Esophagus (tissue), 2 donors: ENCODE measurements around the gene MATN3. TPM values are rescaled to one million over a fixed set of nuclear protein-coding genes. Genes with fewer than 3 reads are reported as not detected.

ENCODE experiments used
- H3K27ac ChIP-seq, 2 donors: one replicate each; pipeline ENCODE4 v1.5.1; 2013; ENCODE audit warnings: low read depth in 2 of 2, mild to moderate bottlenecking in 2 of 2, inconsistent platforms in 1 of 2, low read length in 1 of 2, moderate library complexity in 1 of 2
- H3K27me3 ChIP-seq, 2 donors: one replicate each; pipeline ENCODE4 v1.6.1; 2013; ENCODE audit warnings: low read length in 2 of 2, control low read depth in 1 of 2, mild to moderate bottlenecking in 1 of 2; ENCODE audit not compliant: insufficient read depth in 2 of 2, control insufficient read depth in 1 of 2
- H3K36me3 ChIP-seq, 2 donors: one replicate each; pipeline ENCODE4 v1.6.1; 2013; ENCODE audit warnings: low read length in 1 of 2; ENCODE audit not compliant: control insufficient read depth in 2 of 2, insufficient read depth in 2 of 2
- H3K4me1 ChIP-seq, 2 donors: one replicate each; pipeline ENCODE4 v1.6.1; 2013; ENCODE audit warnings: low read length in 1 of 2; ENCODE audit not compliant: control insufficient read depth in 2 of 2, insufficient read depth in 2 of 2
- H3K4me3 ChIP-seq, 2 donors: one replicate each; pipeline ENCODE4 v1.5.1; 2013; ENCODE audit warnings: low read length in 2 of 2, mild to moderate bottlenecking in 2 of 2, low read depth in 1 of 2, moderate library complexity in 1 of 2
- H3K9me3 ChIP-seq, 2 donors: one replicate each; pipeline ENCODE4 v1.6.1; 2013; ENCODE audit warnings: mild to moderate bottlenecking in 2 of 2, low read depth in 1 of 2, low read length in 1 of 2, moderate library complexity in 1 of 2; ENCODE audit not compliant: control insufficient read depth in 2 of 2, insufficient read depth in 1 of 2
- WGBS, 2 donors: extraction: QIAGEN DNeasy Blood & Tissue Kit; methylation state at CpG; one replicate each; pipeline ENCODE4 v1.1.7; 2013; 5-methylcytosine and 5-hydroxymethylcytosine counted together
- polyA plus RNA-seq, 2 donors: library from polyadenylated mRNA; stranded (reverse); fragments of 200-250 nt; gene quantifications; one replicate each; pipeline ENCODE4 v1.2.3, GENCODE V29; 2013
- donor health status: healthy with polysubstance abuse.
- donor health status: Bipolar disorder and iron deficiency.

MATN3 gene
- polyA plus RNA-seq, 2 donors: 0.14 to 0.42 TPM

DNA sequence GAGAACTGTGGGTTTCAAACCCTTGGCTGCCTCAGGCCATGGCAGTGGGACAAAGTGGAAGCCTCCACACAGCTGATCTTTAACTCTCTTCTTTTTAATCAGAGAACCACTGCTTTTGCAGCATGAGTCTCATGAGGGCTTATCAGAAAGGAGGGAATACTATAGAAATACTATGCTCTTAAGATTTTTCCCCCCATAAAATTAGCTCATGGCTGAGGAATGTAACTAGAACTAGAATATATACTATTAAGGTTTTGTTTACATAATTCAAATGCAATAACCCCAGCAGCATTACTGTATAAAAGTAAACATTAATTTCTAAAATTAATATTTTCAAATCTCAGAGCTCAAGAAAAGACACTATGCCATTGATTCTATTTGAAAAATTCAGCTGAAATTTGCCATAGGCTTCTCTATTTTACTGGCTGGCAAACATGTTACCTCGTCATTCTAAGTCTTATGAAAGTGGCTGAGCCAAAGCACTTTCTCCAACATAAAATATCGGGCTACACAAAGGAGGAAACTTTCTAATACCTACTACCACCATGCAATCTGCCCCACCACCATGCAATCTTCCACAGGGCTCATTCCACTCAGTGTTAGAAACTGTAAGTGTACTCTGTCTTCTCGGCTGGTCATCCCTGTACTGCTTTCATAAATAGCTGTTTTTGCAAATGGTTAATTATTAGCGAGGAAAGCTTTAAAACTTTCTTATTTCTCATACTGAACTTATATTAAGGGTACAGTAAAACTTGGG, 65.1 kb downstream of the MATN3 start:
- no peaks in the 10 kb centered on the region for H3K9me3 ChIP-seq
- H3K4me3 ChIP-seq: no peak overlapping the region
- no peaks in the 10 kb centered on the region for H3K27me3 ChIP-seq
- H3K27ac ChIP-seq: no peak overlapping the region
- no peaks in the 10 kb centered on the region for H3K4me1 ChIP-seq
- no peaks in the 10 kb centered on the region for H3K36me3 ChIP-seq
- 91 to 92% methylated on average over 4 of the region's 4 CpGs for WGBS, 2 donors

DNA sequence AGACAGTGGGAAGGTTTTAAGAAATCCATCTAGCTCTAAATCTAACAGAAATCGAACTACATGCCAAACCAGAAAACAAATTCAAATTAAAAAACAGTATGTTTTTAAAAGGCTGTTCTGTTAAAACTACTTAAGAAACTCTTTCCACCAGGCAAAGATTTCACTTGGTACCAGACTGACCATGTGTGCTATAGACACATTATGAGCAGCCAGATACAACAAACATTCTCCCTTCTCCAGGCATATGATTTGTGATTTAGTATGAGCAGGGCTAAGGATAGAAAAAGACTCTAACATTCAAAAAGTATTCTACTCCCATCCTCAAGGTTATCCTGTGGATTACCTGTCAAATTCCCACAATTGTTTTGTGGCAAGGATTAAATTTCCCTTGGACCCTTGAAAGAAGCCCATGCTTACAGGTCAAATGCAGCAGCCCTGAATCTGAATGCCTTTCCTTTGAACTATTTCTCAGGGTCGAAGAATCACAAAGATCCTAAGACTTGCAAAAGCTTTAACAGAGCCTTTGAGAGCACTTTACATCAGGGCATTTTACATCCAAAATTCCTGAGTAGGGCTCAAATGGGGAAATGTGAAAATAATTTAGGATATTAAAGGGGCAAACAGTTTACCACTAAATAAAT, 68.1 kb downstream of the MATN3 start:
- H3K4me3 ChIP-seq: no peak overlapping the region
- H3K36me3 ChIP-seq: no peaks in the 10 kb centered on the region
- no peaks in the 10 kb centered on the region for H3K27me3 ChIP-seq
- no peaks in the 10 kb centered on the region for H3K9me3 ChIP-seq
- no peak overlapping the region for H3K27ac ChIP-seq
- WGBS, 2 donors: 66 to 68% methylated on average over 2 of the region's 2 CpGs
- no peaks in the 10 kb centered on the region for H3K4me1 ChIP-seq

DNA sequence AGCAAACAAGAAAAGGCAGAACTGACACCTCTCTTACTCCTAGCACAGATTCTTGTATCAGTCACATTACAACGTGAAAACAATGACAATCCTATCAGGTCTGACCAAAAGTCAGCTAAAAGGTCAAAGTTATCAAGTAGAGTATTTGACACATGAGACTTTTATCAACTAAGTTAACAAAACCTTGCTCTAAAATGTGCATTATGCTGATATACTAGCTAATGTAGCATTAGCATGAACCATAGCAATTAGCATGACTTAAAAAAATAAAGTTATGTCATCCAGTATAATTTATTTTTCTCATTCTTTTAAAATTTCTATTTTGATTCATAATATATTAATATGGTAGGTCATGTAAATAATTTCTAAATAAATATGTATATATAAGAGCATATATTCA, 69.3 kb downstream of the MATN3 start:
- 48 to 79% methylated on average over 1 of the region's 1 CpG for WGBS, 2 donors

DNA sequence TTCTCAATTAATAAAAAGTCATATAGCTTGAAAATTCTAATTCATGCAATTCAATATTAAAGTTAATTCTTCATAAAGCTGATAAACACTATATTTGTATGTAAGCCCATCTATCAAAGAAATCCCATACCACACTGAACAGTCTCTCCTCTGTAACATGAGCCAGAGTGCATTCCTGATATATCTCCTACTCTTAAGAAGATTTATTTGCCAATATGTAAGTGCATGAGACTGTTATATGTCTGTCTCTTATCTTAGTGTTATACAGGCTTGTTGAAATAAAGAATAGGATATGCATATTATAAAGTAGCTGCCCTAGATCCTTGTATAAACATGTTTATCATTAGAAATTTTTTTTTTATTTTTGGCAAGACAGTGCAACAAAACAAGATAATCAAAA, 70.3 kb downstream of the MATN3 start:
- H3K4me3 ChIP-seq: no peak overlapping the region
- no peaks in the 10 kb centered on the region for H3K4me1 ChIP-seq
- H3K27ac ChIP-seq: no peak overlapping the region
- no peaks in the 10 kb centered on the region for H3K27me3 ChIP-seq
- H3K36me3 ChIP-seq: no peaks in the 10 kb centered on the region
- no peaks in the 10 kb centered on the region for H3K9me3 ChIP-seq

More for the DNA sequence above, 69.3 kb downstream of the MATN3 start:
- Histone ChIP-seq H3K36me3 (no peaks in the 10 kb centered on the region), H3K4me1 (no peaks in the 10 kb centered on the region), H3K27ac (no peak overlapping the region), H3K27me3 (no peaks in the 10 kb centered on the region), H3K9me3 (no peaks in the 10 kb centered on the region), H3K4me3 (no peak overlapping the region)

Other genes with a start within 250 kb of the MATN3 start
- gene TTC32, start 110.7 kb downstream of the MATN3 start, polyA plus RNA-seq: 10 to 100 TPM; 13.4 to 17.8 TPM
- gene WDR35, start 22.6 kb downstream of the MATN3 start, polyA plus RNA-seq: 1 to 10 TPM in 1 of 2 donors, under 1 TPM in 1; 0.83 to 1.3 TPM
- gene LAPTM4A, start 39.0 kb upstream of the MATN3 start, polyA plus RNA-seq: 100 to 1,000 TPM in 1 of 2 donors, 10 to 100 TPM in 1; 57.7 to 148 TPM
- gene SDC1, start 212.5 kb upstream of the MATN3 start, polyA plus RNA-seq: 100 to 1,000 TPM; 239 to 334 TPM